ENCODE results near the gene GABRP. TPM values are rescaled to one million over a fixed set of nuclear protein-coding genes. Genes with fewer than 3 reads are reported as not detected.

The GABRP gene
- polyA plus RNA-seq, 1 of the 3 experiments (the other 2 are of a cell fraction) = 0.03 TPM

DNA sequence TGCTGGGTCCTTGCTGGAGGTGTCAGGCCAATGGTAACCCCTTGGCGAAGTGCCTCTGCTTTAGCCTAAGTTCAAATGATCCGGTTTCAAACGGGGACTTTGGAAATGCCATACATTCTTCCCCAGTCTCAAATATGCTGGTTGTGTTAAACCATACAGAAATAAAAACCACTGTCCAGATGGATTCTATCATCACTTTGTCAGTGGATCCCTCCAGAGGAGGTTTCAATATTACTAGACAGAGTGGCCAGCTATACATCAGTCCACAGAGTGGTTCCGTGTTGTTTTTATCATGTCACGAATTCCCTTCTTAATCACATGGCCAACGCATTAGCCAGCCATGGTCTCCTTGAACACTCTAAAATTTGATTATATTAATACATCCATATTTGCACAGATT, 71.0 kb downstream of the GABRP start:
- no peaks in the 10 kb centered on the region for H3K27me3 ChIP-seq (ENCODE audit: insufficient read depth)
- H3K27ac ChIP-seq (ENCODE audit: low read depth in 2 of 2, low read length in 1 of 2) = no peak overlapping the region
- H3K4me2 ChIP-seq = no peak overlapping the region
- H3F3A ChIP-seq (replicated peaks; ENCODE audit: insufficient read depth) = no peaks in the 10 kb centered on the region
- no peak for TF ChIP-seq MEF2A (IDR thresholded peaks at IDR 0.05; ENCODE audit: borderline replicate concordance, low read depth)
- TF ChIP-seq MXI1 (IDR thresholded peaks at IDR 0.05; ENCODE audit: low read depth, low read length) = no peak
- TF ChIP-seq, protein P1, sequence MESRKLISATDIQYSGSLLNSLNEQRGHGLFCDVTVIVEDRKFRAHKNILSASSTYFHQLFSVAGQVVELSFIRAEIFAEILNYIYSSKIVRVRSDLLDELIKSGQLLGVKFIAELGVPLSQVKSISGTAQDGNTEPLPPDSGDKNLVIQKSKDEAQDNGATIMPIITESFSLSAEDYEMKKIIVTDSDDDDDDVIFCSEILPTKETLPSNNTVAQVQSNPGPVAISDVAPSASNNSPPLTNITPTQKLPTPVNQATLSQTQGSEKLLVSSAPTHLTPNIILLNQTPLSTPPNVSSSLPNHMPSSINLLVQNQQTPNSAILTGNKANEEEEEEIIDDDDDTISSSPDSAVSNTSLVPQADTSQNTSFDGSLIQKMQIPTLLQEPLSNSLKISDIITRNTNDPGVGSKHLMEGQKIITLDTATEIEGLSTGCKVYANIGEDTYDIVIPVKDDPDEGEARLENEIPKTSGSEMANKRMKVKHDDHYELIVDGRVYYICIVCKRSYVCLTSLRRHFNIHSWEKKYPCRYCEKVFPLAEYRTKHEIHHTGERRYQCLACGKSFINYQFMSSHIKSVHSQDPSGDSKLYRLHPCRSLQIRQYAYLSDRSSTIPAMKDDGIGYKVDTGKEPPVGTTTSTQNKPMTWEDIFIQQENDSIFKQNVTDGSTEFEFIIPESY (IDR thresholded peaks at IDR 0.05; ENCODE audit: borderline replicate concordance, low read depth) = no peak
- TF ChIP-seq EP300 (IDR thresholded peaks at IDR 0.05; ENCODE audit: borderline replicate concordance in 1 of 2, low read depth in 1 of 2, low read length in 1 of 2) = no peak
- no peak for TF ChIP-seq EZH2phosphoT487 (IDR thresholded peaks at IDR 0.05; ENCODE audit: borderline replicate concordance, low read depth)
- H2AFZ ChIP-seq (ENCODE audit: low read depth) = no peak overlapping the region
- POLR2A ChIA-PET = no interaction called here
- H3K79me2 ChIP-seq (ENCODE audit: insufficient read depth) = no peaks in the 10 kb centered on the region
- no peaks in the 10 kb centered on the region for H3K9me3 ChIP-seq
- no peak for DNase-seq
- CTCF ChIA-PET = no interaction called here
- H3K36me3 ChIP-seq (replicated peaks in 1 of 2; ENCODE audit: control insufficient read depth in 1 of 2, insufficient read depth in 2 of 2, low read length in 1 of 2) = no peaks in the 10 kb centered on the region
- H3K4me1 ChIP-seq (ENCODE audit: control insufficient read depth in 1 of 2, insufficient read depth in 2 of 2, low read depth in 1 of 2, low read length in 1 of 2) = no peaks in the 10 kb centered on the region
- no peak overlapping the region for H3K9ac ChIP-seq
- H4K20me1 ChIP-seq (ENCODE audit: insufficient read depth) = no peaks in the 10 kb centered on the region
- WGBS (ENCODE audit: low lambda C conversion rate) = 65% methylated on average over 6 of the region's 6 CpGs
- no peaks in the 10 kb centered on the region for H3K9me2 ChIP-seq
- no peak overlapping the region for H3K4me3 ChIP-seq (ENCODE audit: low read depth in 2 of 2, low read length in 1 of 2)

DNA sequence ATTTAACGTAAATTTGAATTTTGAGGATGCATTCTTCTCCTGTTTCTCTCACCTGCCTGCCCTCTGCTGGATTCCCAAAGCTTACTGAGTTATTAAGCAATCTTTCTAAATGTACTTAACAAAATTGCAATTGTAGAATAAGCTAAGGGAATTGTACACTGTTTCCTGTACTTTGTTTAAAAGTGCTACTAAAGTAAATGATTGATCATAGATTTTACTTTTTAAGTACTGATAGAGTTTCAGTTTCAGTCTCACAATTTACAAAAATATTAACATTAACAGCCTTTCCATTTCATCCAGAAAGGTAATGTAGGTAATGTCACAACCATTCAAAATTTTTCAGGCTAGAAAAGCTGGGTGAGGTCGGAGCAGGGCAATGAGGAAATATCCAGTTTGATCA, 73.5 kb downstream of the GABRP start:
- WGBS (ENCODE audit: low lambda C conversion rate) = 66% methylated on average over 2 of the region's 2 CpGs
- peaks cover 7% of the 10 kb centered on the region for H3F3A ChIP-seq (replicated peaks; ENCODE audit: insufficient read depth)
- H2AFZ ChIP-seq (ENCODE audit: low read depth) = no peak overlapping the region
- no peaks in the 10 kb centered on the region for H3K79me2 ChIP-seq (ENCODE audit: insufficient read depth)
- H3K36me3 ChIP-seq (replicated peaks in 1 of 2; ENCODE audit: control insufficient read depth in 1 of 2, insufficient read depth in 2 of 2, low read length in 1 of 2) = no peaks in the 10 kb centered on the region
- POLR2A ChIA-PET = no interaction called here
- no peak overlapping the region for H3K4me2 ChIP-seq
- TF ChIP-seq FOXJ3 (CRISPR knock-in tag; IDR thresholded peaks at IDR 0.05) (no peak), SMC3 (IDR thresholded peaks at IDR 0.05; ENCODE audit: low read depth, low read length) (no peak), NRF1 (IDR thresholded peaks at IDR 0.05; ENCODE audit: low read depth, low read length) (no peak)
- TF ChIP-seq, protein P2, sequence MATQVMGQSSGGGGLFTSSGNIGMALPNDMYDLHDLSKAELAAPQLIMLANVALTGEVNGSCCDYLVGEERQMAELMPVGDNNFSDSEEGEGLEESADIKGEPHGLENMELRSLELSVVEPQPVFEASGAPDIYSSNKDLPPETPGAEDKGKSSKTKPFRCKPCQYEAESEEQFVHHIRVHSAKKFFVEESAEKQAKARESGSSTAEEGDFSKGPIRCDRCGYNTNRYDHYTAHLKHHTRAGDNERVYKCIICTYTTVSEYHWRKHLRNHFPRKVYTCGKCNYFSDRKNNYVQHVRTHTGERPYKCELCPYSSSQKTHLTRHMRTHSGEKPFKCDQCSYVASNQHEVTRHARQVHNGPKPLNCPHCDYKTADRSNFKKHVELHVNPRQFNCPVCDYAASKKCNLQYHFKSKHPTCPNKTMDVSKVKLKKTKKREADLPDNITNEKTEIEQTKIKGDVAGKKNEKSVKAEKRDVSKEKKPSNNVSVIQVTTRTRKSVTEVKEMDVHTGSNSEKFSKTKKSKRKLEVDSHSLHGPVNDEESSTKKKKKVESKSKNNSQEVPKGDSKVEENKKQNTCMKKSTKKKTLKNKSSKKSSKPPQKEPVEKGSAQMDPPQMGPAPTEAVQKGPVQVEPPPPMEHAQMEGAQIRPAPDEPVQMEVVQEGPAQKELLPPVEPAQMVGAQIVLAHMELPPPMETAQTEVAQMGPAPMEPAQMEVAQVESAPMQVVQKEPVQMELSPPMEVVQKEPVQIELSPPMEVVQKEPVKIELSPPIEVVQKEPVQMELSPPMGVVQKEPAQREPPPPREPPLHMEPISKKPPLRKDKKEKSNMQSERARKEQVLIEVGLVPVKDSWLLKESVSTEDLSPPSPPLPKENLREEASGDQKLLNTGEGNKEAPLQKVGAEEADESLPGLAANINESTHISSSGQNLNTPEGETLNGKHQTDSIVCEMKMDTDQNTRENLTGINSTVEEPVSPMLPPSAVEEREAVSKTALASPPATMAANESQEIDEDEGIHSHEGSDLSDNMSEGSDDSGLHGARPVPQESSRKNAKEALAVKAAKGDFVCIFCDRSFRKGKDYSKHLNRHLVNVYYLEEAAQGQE (IDR thresholded peaks at IDR 0.05; ENCODE audit: low read depth, low read length) = no peak
- no peak overlapping the region for H3K9ac ChIP-seq
- peaks cover 12% of the 10 kb centered on the region for H3K9me3 ChIP-seq
- CTCF ChIA-PET = no interaction called here
- no peaks in the 10 kb centered on the region for H3K9me2 ChIP-seq
- DNase-seq = no peak
- no peak overlapping the region for H3K4me3 ChIP-seq (ENCODE audit: low read depth in 2 of 2, low read length in 1 of 2)
- H3K27ac ChIP-seq (ENCODE audit: low read depth in 2 of 2, low read length in 1 of 2) = no peak overlapping the region
- H4K20me1 ChIP-seq (ENCODE audit: insufficient read depth) = no peaks in the 10 kb centered on the region
- H3K27me3 ChIP-seq (ENCODE audit: insufficient read depth) = no peaks in the 10 kb centered on the region
- H3K4me1 ChIP-seq (ENCODE audit: control insufficient read depth in 1 of 2, insufficient read depth in 2 of 2, low read depth in 1 of 2, low read length in 1 of 2) = no peaks in the 10 kb centered on the region

Data from SK-N-SH (cell line).